T-helper 22 cell (primary cell): ENCODE measurements around the gene IGF2BP1.
"Not testable (repeated sequence)": the region's sequence is repeated elsewhere in the genome, so short reads cannot be mapped to it uniquely, and the experiment has no call there.

ENCODE experiments used
- DNase-seq: peaks from one replicate; pipeline ENCODE4 v3.0.0-alpha.2; 2020; ENCODE audit warnings: low read depth

IGF2BP1 gene

DNA sequence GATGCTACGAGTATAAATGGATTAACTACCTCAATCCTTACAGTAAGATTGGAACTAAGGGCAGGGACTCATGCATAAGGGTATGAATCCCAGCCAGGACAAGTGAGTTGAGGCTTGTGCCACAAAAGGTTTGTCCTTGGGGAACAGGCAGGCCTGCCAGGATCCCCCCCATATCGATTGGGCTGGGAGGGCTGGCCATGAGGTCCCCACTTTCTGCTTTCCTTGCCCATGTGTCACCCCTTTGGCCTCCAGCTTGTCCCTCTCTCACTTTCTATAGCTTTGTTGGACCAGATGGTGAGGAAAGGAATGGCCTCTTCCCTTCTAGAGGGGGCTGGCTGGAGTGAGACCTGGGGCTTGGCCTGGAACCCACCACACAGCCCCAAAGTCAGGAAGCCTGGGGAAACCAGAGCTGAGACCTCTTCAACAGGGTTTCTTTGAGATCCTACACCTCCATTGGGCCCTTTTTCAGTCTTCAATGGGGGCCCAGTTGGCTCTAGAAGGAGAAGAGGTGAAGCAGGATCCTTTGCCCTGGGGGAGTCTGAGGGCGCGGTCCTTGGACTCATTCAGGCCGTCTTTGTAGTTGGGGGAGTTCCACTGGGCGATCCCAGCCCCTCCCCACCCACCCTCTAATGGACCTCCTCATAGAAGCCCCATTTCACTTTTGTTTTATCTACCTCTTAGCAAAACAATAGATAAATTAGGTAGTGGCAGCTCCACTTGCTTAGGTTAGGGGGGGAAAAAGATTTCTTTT lies 57.3 kb downstream of the IGF2BP1 start:
- DNase-seq: no peak

GRCh38 chr17:49055181-49055927 lies 58.2 kb downstream of the IGF2BP1 start:
- DNase-seq: no peak

GRCh38 chr17:49061524-49061943 lies 64.3 kb downstream of the IGF2BP1 start:
- no peak for DNase-seq

- no peak for DNase-seq
Observed at GRCh38 chr17:49063652-49064051, 66.5 kb downstream of the IGF2BP1 start.

GRCh38 chr17:49067163-49067562 lies 70.0 kb downstream of the IGF2BP1 start:
- DNase-seq: no peak

DNA sequence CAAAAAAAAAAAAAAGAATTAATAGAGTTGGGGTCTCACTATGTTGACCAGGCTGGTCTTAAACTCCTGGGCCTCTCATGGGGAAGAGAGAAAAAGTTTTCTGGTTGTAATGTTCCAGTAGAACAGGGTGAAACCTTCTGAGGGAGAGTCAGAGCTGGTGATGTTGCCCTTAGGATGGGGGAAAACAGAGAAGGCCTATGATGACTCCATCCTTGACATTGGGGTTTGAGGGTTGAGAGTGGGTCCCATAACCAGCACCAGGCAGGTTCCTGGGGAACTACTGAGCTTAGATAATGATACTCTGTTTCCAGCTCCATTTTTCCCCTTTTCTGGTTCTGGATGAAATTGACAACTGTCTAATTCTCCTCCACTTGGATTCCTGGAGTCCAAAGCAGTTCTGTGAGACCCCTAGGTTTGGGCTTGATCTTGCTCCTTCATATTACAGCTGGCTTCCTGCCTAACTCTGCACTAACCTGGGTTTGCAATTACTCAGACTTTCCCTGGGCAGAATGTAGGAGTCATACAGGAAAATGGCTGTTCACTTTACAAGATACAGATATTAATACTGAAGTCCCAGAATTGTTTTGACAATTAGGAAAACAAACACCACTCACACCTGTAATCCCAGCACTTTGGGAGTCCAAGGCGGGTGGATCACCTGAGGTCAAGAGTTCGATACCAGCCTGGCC lies 72.5 kb downstream of the IGF2BP1 start:
- DNase-seq: no peak

GRCh38 chr17:49071106-49071505 lies 73.9 kb downstream of the IGF2BP1 start:
- DNase-seq: no peak

DNA sequence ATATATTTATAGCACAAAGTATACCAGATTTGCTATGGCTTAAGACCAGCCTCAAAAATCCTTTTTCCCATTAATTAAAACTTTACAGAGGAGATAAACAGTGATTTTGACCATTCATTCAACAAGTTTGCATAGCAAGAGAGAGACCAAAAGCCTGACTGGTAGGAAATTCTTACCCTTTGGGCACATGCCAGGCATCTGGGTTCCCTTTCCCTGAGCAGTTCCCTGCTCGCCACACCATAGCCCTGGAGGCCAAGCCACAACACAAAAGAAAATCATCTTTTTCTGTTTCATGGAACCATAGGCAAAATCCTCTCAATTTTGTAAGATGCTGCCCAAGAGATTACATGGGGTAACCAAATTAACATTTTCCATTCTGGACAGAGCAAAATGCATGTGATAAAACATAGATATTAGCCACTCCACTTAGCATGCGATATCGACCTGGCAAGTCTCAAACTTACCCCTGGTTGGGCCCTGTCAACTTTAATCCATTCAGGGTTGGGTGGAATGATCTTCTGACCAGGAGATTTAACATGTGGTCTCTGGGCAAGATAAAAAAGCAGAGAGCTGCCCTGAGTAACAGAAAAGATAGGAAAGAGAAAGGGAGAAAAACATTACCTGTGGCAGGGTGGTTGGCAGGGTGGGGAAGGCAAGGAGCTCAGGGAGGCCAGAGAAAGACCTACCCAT lies 77.8 kb downstream of the IGF2BP1 start:
- DNase-seq: no peak

DNA sequence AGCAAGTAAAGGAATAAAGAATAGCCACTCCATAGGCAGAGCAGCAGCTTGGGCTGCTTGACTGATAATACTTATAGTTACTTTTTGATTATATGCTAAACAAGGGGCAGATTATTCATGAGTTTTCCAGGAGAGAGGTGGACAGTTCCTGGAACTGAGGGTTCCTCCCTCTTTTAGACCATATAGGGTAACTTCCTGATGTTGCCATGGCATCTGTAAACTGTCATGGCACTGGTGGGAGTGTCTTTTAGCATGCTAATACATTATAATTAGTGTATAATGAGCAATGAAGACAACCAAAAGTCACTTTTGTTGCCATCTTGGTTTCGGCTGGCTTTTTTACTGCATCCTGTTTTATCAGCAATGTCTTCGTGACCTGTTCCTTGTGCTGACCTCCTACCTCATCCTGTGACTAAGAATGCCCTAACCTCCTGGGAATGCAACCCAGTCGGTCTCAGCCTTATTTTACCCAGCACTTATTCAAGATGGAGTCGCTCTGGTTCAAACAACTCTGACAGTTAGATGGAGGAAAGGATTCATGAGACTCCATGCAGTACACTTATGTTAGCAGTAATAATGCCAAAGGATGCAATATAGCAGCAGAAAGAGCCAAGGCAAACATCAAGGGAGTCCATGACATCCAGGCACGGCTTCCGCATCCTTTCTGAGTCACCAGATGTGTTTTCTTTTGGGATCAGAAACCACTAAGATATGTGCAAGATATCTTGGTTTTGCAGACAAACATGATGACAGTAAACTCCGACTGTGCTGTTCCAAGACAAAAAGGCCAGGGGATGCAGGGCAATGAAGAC lies 79.6 kb downstream of the IGF2BP1 start:
- DNase-seq: no peak

DNA sequence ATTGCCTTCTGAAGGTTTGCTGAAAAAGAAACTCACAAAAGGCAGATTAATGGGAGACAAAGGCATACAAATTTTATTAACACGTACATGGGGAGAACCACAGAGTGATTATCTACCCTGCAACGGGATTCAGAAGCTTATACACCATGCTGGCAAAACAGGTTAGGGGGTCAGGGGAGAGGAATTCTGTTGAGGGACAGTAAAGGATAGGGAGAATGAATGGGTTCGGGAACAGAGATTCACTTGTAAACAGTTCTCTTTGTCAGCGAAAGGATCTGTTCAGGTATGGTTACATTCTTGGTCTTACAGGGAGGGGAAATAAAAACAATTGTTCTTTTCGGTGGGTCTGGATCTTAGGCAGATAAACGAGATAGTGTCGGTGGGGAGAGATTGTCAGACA lies 81.1 kb downstream of the IGF2BP1 start:
- DNase-seq: no peak

- no peak for DNase-seq
Observed at GRCh38 chr17:49079840-49080663, 82.9 kb downstream of the IGF2BP1 start.

- no peak for DNase-seq
Observed at GRCh38 chr17:49082231-49082630, 85.0 kb downstream of the IGF2BP1 start.

- DNase-seq: not testable (repeated sequence)
Observed at GRCh38 chr17:49085046-49085445, 87.9 kb downstream of the IGF2BP1 start.

DNA sequence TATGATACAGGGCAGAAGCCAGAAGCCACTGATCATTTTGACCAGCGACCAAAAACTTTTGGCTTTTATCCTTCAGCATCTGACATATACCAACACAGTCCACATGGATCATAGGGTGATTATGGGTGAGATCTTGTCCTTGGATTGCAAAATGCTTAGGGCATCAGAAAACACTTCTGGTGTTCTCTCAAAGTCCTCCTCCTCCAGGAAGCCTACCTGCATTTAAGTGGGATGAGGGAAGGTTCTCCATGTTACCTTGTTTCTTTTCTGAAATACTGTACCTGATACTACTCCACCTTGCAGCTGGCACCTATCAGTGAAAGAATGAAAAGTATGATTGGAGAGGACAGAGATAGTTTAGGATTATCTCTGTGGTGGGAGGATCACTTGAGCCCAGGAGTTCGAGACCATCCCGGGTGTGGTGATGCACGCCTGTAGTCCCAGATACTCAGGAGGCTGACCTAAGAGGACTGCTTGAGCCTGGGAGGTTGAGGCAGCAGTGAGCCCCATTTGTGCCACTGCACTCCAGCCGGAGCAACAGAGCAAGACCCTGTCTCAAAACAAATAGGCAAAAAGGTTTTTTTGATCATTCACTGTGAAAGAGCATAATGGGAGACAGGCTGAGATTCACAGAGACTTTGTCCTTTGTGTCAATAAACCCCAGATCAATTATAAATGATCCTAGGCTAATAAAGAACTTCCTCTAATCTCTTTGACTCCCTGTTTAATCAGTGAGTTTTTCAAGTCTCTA lies 88.6 kb downstream of the IGF2BP1 start:
- no peak for DNase-seq

- no peak for DNase-seq
Observed at GRCh38 chr17:49086316-49086605, 89.1 kb downstream of the IGF2BP1 start.

- DNase-seq: no peak
Observed at GRCh38 chr17:49086649-49087048, 89.5 kb downstream of the IGF2BP1 start.

DNA sequence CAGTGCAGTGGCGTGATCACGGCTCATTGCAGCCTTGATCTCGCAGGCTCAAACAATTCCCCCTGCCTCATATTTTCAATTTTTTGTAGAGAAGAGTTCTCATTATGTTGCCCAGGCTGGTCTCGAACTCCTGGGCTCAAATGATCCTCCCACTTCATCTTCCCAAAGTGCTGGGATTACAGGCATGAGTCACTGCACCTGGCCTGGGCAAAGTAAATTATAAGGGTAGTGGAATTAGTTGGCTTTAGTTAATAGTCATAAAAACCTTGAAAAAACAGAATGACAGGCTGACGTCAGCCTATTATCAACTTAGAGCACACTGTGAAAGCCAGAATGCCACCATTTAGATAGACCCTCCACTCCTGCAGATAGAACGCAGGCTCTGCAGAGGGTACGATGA lies 91.9 kb downstream of the IGF2BP1 start:
- no peak for DNase-seq

GRCh38 chr17:49090878-49091594 lies 93.9 kb downstream of the IGF2BP1 start:
- DNase-seq: no peak

DNA sequence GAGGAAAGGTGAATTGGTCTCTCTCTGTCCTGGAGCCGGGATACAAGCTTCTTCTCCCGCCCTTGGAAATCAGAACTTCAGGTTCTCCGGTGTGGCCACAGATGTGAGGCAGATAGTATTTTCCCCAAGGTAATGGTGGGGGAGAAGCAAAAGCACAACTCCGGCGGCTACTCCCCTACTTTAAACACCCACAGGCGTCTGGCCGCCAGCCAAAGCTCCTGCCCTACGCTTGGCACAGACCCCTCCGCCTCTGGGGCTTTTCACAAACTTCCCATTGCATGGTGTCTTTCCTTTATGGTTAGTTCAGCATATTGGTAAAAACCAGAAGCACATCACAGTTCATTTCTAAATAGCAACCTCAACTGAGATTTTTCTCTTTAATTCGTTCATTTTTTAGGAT lies 95.9 kb downstream of the IGF2BP1 start:
- no peak for DNase-seq
